ENCODE measurements around the gene TPH1. TPM values are rescaled to one million over a fixed set of nuclear protein-coding genes. Genes with fewer than 3 reads are reported as not detected.
A peak's percentile ranks its signal among the peaks of the same experiment; 100 is the strongest.

The TPH1 gene
- 10 to 100 TPM in 2 of 3 donors, 1 to 10 TPM in 1; 1.4 to 12.8 (median 10.7) TPM for total RNA-seq
- long read RNA-seq, donor 1: 0 reads
- long read RNA-seq, donor 2, partial matches to known transcripts: 0 of 2 reads
- long read RNA-seq, donor 2, other reads (novel, unspliced or antisense): 2 of 2 reads

DNA sequence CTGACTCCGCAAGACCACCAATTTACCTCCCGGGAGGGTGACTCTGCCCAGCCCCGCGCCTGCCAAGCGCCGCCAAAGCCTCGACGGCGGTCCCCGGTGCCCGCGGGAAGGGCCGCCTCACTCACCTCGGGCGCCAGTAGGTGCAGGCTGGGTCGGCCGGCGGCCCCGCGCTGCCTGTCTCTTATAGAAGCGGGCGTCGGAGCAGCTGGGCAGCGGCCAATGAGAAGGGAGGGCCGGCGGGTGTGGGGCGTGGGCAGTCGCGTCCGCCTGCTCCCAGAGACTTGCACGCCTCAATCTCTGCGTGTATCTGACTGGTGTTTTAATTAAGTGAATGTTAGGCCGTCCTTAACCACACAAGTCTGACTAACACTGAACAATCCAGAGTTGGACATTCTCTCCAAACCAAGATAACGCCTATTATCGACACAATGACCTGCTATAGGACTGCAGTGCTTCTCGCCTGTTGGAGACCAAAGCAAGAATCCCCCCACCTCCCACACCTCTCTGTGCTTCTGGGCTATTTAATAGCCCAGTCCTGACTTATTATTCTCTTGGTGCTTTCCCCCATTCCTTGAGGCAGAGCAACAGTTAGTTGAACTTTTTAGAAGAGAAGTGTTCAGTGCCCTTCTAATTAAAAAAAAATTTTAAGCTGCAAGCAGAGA, at the start of gene TPH1:
Gene TPH1, minus strand, starts transcription at position 154 of the 662 bp plus-strand sequence. CDS start 5,507 bp downstream, outside the sequence.
- Histone ChIP-seq H3K9me3 (no peaks in the 10 kb centered on the region), H3K36me3 (ENCODE audit: low read depth) (no peaks in the 10 kb centered on the region), H3K4me3 (no peak within 1 kb of the TSS), H3K4me1 (ENCODE audit: low read depth) (no peaks in the 10 kb centered on the region)
- DNase-seq (peak; percentile 51 to 68 (median 59)), ATAC-seq (peak; percentile 90)
- intact Hi-C loops (cut with DNase I, micrococcal nuclease): no loop called here
- TF ChIP-seq, protein P1, sequence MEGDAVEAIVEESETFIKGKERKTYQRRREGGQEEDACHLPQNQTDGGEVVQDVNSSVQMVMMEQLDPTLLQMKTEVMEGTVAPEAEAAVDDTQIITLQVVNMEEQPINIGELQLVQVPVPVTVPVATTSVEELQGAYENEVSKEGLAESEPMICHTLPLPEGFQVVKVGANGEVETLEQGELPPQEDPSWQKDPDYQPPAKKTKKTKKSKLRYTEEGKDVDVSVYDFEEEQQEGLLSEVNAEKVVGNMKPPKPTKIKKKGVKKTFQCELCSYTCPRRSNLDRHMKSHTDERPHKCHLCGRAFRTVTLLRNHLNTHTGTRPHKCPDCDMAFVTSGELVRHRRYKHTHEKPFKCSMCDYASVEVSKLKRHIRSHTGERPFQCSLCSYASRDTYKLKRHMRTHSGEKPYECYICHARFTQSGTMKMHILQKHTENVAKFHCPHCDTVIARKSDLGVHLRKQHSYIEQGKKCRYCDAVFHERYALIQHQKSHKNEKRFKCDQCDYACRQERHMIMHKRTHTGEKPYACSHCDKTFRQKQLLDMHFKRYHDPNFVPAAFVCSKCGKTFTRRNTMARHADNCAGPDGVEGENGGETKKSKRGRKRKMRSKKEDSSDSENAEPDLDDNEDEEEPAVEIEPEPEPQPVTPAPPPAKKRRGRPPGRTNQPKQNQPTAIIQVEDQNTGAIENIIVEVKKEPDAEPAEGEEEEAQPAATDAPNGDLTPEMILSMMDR (IDR thresholded peaks at IDR 0.05): no peak

DNA sequence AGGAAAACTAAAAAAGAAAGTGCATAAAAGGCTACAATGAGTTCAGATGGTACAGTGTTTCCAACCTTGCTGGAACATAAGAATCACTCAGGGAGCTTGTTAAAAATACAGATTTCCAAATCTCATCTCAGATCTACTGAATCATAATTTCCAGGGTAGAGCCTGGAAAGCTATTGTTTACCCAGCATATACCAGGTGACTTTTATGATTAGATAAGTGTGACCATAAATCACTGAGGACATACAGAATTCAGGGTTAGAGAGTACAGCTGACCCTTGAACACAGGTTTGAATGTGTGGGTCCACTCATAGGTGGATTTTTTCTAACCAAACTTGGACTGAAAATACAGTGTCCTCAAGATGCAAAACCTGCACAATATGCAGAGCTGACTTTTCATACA, 47.9 kb upstream of the TPH1 start:
- Histone ChIP-seq H3K4me1 (ENCODE audit: low read depth) (peaks cover 5% of the 10 kb centered on the region), H3K9me3 (no peaks in the 10 kb centered on the region), H3K4me3 (no peak overlapping the region), H3K36me3 (ENCODE audit: low read depth) (no peaks in the 10 kb centered on the region)
- intact Hi-C loops (cut with DNase I, micrococcal nuclease): no loop called here
- TF ChIP-seq, protein P1 (IDR thresholded peaks at IDR 0.05): no peak
- ATAC-seq (peak; percentile 97), DNase-seq (no peak)

DNA sequence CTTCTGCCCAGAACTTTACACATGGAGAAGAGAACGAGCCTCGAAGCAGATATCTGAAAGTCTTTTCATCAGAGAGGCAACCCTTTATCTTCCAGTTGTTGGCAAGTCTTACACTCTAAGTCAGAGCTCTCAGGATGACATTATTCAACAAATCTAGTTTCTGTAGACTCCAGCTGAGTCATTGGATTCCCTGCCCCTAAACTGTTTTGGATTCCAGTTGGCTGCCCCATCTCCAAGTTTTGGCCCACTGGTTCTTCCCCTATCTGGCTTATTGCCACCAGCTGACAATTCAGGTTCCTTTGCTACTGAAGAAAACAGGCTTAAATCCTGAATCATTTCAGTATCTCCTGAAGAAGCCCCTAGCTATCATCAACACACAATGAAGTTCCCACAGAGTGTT, 45.7 kb upstream of the TPH1 start:
- DNase-seq (no peak), ATAC-seq (no peak)
- TF ChIP-seq, protein P1 (IDR thresholded peaks at IDR 0.05): no peak
- intact Hi-C loops (cut with DNase I, micrococcal nuclease): no loop called here
- peaks cover 5% of the 10 kb centered on the region for H3K36me3 ChIP-seq (ENCODE audit: low read depth)
- no peaks in the 10 kb centered on the region for H3K9me3 ChIP-seq
- peaks cover 5% of the 10 kb centered on the region for H3K4me1 ChIP-seq (ENCODE audit: low read depth)
- no peak overlapping the region for H3K4me3 ChIP-seq

DNA sequence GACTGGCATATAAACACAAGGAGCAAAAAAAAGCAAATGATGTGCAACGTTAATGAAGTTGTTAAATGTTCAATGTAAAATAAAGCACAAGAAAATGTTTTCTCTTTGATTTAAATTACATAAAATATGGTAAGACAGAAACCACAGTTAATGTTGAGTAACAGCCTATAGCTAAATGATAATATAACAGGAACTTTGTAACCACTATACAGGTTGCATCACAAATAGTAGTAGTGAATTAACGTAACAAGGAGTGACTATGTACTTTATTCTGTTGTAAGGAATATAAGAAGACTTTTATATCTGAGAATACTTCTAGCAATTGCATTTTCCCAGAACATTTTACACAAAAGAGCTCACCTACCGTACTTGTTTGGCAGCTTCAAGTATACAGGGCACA, 42.9 kb upstream of the TPH1 start:
- DNase-seq (no peak), ATAC-seq (no peak)
- H3K9me3 ChIP-seq: no peaks in the 10 kb centered on the region
- intact Hi-C loops (cut with DNase I, micrococcal nuclease): no loop called here
- no peak overlapping the region for H3K4me3 ChIP-seq
- H3K36me3 ChIP-seq (ENCODE audit: low read depth): peaks cover 5% of the 10 kb centered on the region
- peaks cover 5% of the 10 kb centered on the region for H3K4me1 ChIP-seq (ENCODE audit: low read depth)
- TF ChIP-seq, protein P1 (IDR thresholded peaks at IDR 0.05): no peak

DNA sequence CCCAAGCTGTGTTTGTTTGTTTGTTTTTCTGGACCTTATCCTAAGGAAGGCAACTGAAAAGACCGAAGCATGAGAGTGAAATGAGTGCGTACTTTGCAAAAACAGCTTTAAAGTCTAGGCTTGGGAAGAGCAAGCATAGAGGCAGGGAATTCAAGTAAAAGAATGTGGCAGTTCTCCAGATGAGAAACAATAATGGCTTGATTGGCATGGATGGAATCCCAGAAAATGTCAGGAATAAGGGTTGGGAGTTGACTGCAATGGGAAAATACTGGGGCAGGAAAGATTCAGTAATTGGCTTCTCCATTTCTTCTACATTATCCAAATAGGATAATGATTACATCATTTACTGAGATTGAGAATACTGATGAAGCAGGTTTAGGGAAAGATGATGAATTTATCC, 42.3 kb upstream of the TPH1 start:
- H3K36me3 ChIP-seq (ENCODE audit: low read depth): peaks cover 5% of the 10 kb centered on the region

More for the DNA sequence above, 42.3 kb upstream of the TPH1 start:
- ATAC-seq (no peak), DNase-seq (no peak)
- TF ChIP-seq, protein P1 (IDR thresholded peaks at IDR 0.05): no peak
- H3K9me3 ChIP-seq: no peaks in the 10 kb centered on the region
- H3K4me1 ChIP-seq (ENCODE audit: low read depth): peaks cover under 1% of the 10 kb centered on the region
- H3K4me3 ChIP-seq: no peak overlapping the region
- intact Hi-C loops (cut with DNase I, micrococcal nuclease): no loop called here
